HL-60 (cell line): ENCODE results near the gene WDFY4.

Experiments
- DNase-seq, 2 experiments: peaks; one replicate each; pipeline ENCODE4 v3.0.0-alpha.2; 2010 to 2020; ENCODE audit warnings: low read depth in 1 of 2, low spot score in 1 of 2
- H3K27ac ChIP-seq: fragments of 250-450 bp; sonication (Bioruptor Pico); replicated peaks from 2 replicates; pipeline ENCODE4 v1.5.1; 2020; ENCODE audit warnings: mild to moderate bottlenecking, moderate library complexity
- H3K27me3 ChIP-seq: fragments of 250-450 bp; sonication (Bioruptor Pico); 2 replicates; pipeline ENCODE4 v1.5.1; 2021; ENCODE audit warnings: mild to moderate bottlenecking, moderate library complexity; ENCODE audit not compliant: insufficient read depth, poor library complexity, severe bottlenecking
- H3K4me3 ChIP-seq: replicated peaks from 2 replicates; pipeline ENCODE4 v1.5.1; 2011; ENCODE audit warnings: mild to moderate bottlenecking, control low read depth, low read length; ENCODE audit not compliant: insufficient read depth
- CTCF ChIP-seq: IDR thresholded peaks from one replicate; pipeline ENCODE4 v1.5.1; 2011; ENCODE audit warnings: low read length, control low read depth, inconsistent platforms; ENCODE audit not compliant: insufficient read depth
- GABPA ChIP-seq: IDR thresholded peaks from 2 replicates; pipeline ENCODE4 v1.6.1; 2012; ENCODE audit warnings: low read depth
- POLR2AphosphoS5 ChIP-seq: IDR thresholded peaks from 2 replicates; pipeline ENCODE4 v1.6.1; 2012; ENCODE audit warnings: low read depth
- REST ChIP-seq: IDR thresholded peaks from 2 replicates; pipeline ENCODE4 v1.6.1; 2012; ENCODE audit warnings: low read depth; ENCODE audit not compliant: insufficient replicate concordance
- SPI1 ChIP-seq: IDR thresholded peaks from 2 replicates; pipeline ENCODE4 v1.6.1; 2012; ENCODE audit warnings: low read depth, mild to moderate bottlenecking, borderline replicate concordance

WDFY4 gene

GRCh38 chr10:48677625-48678024, 7.0 kb upstream of the WDFY4 start:
- H3K27ac ChIP-seq, result no peak overlapping the region
- TF ChIP-seq GABPA (no peak), REST (no peak), SPI1 (no peak), CTCF (no peak), POLR2AphosphoS5 (no peak)
- H3K27me3 ChIP-seq, result no peaks in the 10 kb centered on the region

GRCh38 chr10:48678041-48678440, 6.6 kb upstream of the WDFY4 start:
- TF ChIP-seq SPI1 (no peak), CTCF (no peak), REST (no peak), GABPA (no peak)
- Histone ChIP-seq H3K27me3 (no peaks in the 10 kb centered on the region), H3K4me3 (no peak overlapping the region), H3K27ac (no peak overlapping the region)
- DNase-seq, result no peak

More at GRCh38 chr10:48677625-48678024, 7.0 kb upstream of the WDFY4 start:
- DNase-seq, result no peak
- H3K4me3 ChIP-seq, result no peak overlapping the region

- Histone ChIP-seq H3K27ac (no peak overlapping the region), H3K27me3 (no peaks in the 10 kb centered on the region), H3K4me3 (no peak overlapping the region)
- DNase-seq, result no peak
- TF ChIP-seq POLR2AphosphoS5, result no peak
- TF ChIP-seq GABPA, result no peak
- no peak for TF ChIP-seq SPI1
- TF ChIP-seq REST, result no peak
- TF ChIP-seq CTCF, result no peak
These were observed 2.9 kb upstream of the WDFY4 start for GRCh38 chr10:48681740-48682139.
